Ovary (tissue), 3 donors: ENCODE data around the gene ZNF487.
A peak's percentile ranks its signal among the peaks of the same experiment; 100 is the strongest.

ENCODE experiments used
- CTCF ChIP-seq, 3 donors: fragments of 450-650 bp in 2 of 3; fragments of 200-600 bp in 1 of 3; IDR thresholded peaks; one replicate each; pipeline versions ENCODE4 v1.5.1 to v1.8.0; 2016 to 2022; ENCODE audit warnings: antibody characterized with exemption in 3 of 3, mild to moderate bottlenecking in 1 of 3
- POLR2A ChIP-seq: fragments of 450-650 bp; IDR thresholded peaks from one replicate; pipeline ENCODE4 v1.6.1; 2017; ENCODE audit warnings: antibody characterized with exemption, mild to moderate bottlenecking, moderate library complexity
- donor health status: DM: no; HTN: no; CAD: no.

DNA sequence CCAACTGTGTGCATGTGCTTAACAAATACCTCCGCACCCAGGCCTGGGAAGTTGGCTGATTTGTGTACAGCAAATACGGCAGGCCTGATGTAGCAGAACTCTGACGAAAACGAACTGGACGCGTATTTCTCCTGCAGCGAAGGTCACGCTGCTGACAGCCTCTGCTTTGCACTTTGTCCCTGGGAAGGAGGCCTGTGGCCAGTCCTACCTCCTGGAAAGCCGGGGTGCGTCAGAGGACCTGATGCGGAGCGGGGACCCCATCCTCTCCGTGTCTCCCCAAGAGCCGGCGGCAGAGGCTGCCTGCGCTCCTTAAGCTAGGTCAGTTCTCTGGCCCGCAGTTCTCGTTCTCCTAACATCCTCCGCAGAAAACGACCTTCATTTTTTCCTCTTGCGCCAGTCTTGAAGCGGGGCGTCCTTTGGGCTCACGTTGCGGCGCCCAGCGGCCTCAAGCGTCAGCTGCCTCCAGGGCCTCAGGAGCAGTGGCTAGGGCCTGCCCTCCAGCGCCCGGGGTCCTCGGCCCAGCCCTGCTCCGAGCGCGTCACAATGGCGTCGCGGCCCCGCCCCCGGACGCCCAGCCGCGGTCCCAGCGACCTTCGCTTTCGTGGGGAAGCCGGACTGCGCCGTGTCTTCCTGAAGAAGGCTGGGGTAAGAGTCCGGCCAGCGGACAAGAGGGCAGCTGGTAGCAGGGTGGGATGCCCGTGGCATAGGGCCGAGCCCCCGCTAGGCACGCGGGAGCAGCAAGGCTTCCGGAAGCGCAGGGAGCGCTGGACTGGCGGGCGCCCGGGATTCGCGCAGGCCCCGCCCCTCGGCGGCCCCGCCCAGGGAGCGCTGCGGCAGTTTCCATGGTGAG lies at the start of gene ZNF487:
- peak in 2 of 3 donors; percentile 13 to 25 for TF ChIP-seq CTCF (IDR thresholded peaks at IDR 0.05)
- peak; percentile 89 for TF ChIP-seq POLR2A
